AG04450 (cell line): Measurements from ENCODE around the gene PREX1. TPM values are rescaled to one million over a fixed set of nuclear protein-coding genes. Genes with fewer than 3 reads are reported as not detected.

ENCODE experiments used
- CTCF ChIA-PET: fragments of 300-600, 350-600 bp; formaldehyde crosslinking; extraction: SDS; loops from one replicate; lab custom pipeline; 2022; ENCODE audit warnings: antibody characterized with exemption, inconsistent platforms; lab: Charles Lee
- POLR2A ChIA-PET: fragments of 350-600 bp; formaldehyde crosslinking; extraction: SDS; loops from one replicate; lab custom pipeline; 2021; ENCODE audit warnings: antibody characterized with exemption, inconsistent platforms; lab: Yijun Ruan, JAX
- DNase-seq: peaks from one replicate; pipeline ENCODE4 v3.0.0-alpha.2; 2011; ENCODE audit warnings: low read depth, low spot score
- H3K27ac ChIP-seq: one replicate; pipeline ENCODE4 v1.5.1; 2012; ENCODE audit warnings: low read depth, low read length, control low read depth
- H3K27me3 ChIP-seq: one replicate; pipeline ENCODE4 v1.6.0; 2012; ENCODE audit warnings: low read length; ENCODE audit not compliant: control insufficient read depth, insufficient read depth
- H3K4me3 ChIP-seq: 2 replicates; pipeline ENCODE4 v1.5.1; 2011; ENCODE audit warnings: mild to moderate bottlenecking, low read depth, low read length, control low read depth
- H3K9me3 ChIP-seq: 2 replicates; pipeline ENCODE4 v1.5.1; 2012; ENCODE audit warnings: low read length; ENCODE audit not compliant: control insufficient read depth, insufficient read depth
- polyA plus RNA-seq: library from polyadenylated mRNA; depleted of rRNA; stranded (reverse); fragments of >200 nt; gene quantifications from 2 replicates; pipeline ENCODE4 v1.2.3, GENCODE V29; 2011
- TF ChIP-seq, protein P1 (sequence below): IDR thresholded peaks from 2 replicates; pipeline ENCODE4 v1.5.1; 2011; ENCODE audit warnings: low read depth, low read length, control low read depth, inconsistent platforms

The PREX1 gene
- polyA plus RNA-seq, 1 experiment, result 0.69 TPM

DNA sequence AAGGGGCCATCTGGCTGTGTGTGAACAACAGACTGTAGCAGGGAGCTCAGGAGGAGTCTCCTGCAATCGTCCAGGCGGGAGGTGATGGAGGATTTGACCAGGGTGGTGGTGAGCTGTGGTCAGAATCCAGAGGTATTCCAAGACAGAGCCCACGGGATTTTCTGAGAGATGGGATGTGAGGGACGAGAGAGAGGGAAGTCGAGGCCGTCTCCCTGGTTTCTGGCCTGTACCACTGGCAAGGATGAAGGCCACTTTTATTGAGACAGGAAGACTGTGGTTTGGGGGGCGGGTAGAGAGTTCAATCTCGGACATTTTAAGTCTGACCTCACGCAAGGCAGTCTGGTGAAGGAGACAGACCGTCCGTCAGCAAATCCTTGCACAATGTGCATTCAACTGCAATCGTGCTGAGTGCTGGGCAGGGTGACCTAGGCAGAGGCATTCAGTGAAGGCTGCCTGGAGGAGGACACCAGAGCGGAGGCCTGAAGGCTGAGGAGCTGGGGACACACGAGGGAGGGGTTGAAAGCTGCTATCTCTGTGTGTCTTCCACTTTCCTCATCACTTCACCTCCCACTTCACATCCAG lies 53.9 kb downstream of the PREX1 start:
- Histone ChIP-seq H3K4me3 (no peak overlapping the region), H3K27me3 (no peaks in the 10 kb centered on the region), H3K27ac (no peak overlapping the region), H3K9me3 (peaks cover 11% of the 10 kb centered on the region)
- ChIA-PET CTCF (interaction anchor here (0.8 kb wide), 1 partner anchor 117 kb away, joined by 3 read pairs; no protein-coding TSS in a partner anchor), POLR2A (interaction anchor here (0.6 kb wide), 1 partner anchor 10 kb away, joined by 3 read pairs; no protein-coding TSS in a partner anchor)
- TF ChIP-seq, protein P1, sequence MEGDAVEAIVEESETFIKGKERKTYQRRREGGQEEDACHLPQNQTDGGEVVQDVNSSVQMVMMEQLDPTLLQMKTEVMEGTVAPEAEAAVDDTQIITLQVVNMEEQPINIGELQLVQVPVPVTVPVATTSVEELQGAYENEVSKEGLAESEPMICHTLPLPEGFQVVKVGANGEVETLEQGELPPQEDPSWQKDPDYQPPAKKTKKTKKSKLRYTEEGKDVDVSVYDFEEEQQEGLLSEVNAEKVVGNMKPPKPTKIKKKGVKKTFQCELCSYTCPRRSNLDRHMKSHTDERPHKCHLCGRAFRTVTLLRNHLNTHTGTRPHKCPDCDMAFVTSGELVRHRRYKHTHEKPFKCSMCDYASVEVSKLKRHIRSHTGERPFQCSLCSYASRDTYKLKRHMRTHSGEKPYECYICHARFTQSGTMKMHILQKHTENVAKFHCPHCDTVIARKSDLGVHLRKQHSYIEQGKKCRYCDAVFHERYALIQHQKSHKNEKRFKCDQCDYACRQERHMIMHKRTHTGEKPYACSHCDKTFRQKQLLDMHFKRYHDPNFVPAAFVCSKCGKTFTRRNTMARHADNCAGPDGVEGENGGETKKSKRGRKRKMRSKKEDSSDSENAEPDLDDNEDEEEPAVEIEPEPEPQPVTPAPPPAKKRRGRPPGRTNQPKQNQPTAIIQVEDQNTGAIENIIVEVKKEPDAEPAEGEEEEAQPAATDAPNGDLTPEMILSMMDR, result no peak
- no peak for DNase-seq

DNA sequence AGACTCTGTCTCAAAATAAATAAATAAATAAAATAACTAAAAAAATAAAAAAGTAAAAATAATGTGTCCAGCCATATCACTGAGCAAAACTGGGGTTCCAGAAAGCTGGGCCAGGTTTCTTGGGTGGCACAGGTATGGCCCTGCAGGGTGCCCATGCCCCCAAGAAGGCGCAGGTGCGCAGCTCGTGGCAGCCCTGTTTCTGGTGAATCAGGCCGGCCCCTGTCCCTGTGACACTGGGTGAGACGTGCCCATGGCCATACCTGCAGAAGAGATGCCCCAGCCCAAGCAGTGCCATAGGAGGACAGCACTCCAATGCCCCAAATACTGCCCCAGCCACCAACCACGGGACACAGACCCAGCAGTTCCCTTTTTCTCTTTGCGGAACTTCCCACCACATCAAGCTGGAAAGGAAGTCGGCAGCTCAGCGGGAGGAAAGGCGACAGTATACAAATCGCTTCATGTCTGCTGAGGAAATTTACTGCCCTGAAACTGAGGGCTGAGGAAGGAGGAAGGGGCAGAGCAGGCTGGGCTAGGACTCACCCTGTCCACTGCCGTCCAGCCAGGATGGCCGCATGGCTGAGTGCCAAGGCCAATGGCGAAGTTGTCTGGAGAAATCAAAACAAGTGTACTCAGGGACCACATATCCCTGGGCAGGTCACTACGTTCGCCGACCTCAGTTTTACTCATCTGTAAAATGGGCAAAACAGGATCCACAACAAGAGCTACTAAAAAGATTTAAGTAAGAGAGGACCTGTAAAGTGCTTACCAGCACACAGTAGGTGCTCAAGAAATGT lies 55.4 kb downstream of the PREX1 start:
- no peak for DNase-seq
- CTCF ChIA-PET, result no interaction called here
- Histone ChIP-seq H3K4me3 (no peak overlapping the region), H3K27me3 (peaks cover under 1% of the 10 kb centered on the region), H3K27ac (no peak overlapping the region), H3K9me3 (peaks cover 11% of the 10 kb centered on the region)
- POLR2A ChIA-PET, result no interaction called here
- TF ChIP-seq, protein P1, result no peak

DNA sequence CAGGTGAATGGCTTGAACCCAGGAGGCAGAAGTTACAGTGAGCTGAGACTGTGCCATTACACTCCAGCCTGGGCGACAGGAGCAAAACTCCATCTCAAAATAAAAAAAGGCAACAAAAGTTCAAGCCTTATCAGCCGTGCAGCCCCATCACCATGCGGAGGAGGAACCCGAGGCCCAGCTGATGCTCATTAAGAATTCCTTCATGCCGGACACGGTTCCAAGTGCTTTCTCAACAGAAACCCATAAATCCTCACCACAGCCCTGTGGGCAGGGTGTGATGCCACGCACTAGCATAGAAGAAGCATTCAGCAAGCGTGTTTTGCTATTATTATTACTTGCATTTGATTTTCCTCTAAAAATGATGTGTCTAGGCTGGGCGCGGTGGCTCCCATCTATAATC lies 56.3 kb downstream of the PREX1 start:
- ChIA-PET POLR2A (no interaction called here), CTCF (no interaction called here)
- no peak overlapping the region for H3K4me3 ChIP-seq
- DNase-seq, result no peak
- peaks cover 11% of the 10 kb centered on the region for H3K9me3 ChIP-seq
- TF ChIP-seq, protein P1, result no peak
- H3K27me3 ChIP-seq, result peaks cover 3% of the 10 kb centered on the region
- H3K27ac ChIP-seq, result no peak overlapping the region

DNA sequence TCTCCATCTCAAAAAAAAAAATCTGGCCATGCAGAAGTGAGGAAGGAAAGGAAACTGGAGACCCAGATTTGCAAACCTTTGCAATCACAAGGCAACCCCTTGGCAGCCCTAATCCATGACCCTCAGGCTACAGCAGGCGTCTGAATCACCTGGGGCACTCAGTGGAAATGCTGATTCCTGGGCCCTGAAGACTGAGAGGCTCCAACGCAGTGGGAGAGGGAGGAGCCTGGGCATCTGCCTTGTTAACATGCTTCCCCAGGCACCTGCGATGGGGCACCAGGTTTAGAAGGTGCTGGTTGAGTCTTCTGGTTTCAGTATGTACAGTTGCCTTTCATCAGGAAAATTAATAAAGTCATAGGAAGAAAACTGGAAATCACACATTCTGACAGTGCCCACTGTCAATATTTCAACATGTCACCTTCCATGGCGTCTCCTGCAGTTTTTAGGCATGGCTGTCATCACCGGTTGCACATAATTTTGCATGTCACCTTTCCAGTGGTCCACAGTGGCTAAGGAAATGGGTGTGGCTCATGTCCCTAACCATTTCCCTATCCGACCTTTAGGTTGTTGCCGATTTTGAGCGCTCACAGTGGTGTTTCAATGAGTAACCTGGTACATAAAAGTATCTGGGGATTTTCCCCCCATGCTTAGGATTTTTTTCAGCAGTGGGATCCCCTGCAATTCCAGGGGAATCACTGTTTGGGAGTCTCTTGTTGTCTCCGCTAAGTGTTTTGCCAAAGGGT lies 56.9 kb downstream of the PREX1 start:
- Histone ChIP-seq H3K27me3 (peaks cover 3% of the 10 kb centered on the region), H3K4me3 (no peak overlapping the region), H3K27ac (no peak overlapping the region), H3K9me3 (peaks cover 6% of the 10 kb centered on the region)
- no peak for DNase-seq
- ChIA-PET POLR2A (no interaction called here), CTCF (interaction anchor here (0.9 kb wide), 1 partner anchor 118 kb away, joined by 3 read pairs; no protein-coding TSS in a partner anchor)
- TF ChIP-seq, protein P1, result no peak
